C4-2B (cell line): ENCODE measurements around the gene ZKSCAN4.

Source experiments
- CTCF ChIP-seq: fragments of 450-650 bp; conservative IDR thresholded peaks from 2 replicates; pipeline ENCODE4 v1.5.1; 2017; ENCODE audit warnings: mild to moderate bottlenecking
- ZFX ChIP-seq: fragments of 450-650 bp; IDR thresholded peaks from 2 replicates; pipeline ENCODE4 v1.6.1; 2017

DNA sequence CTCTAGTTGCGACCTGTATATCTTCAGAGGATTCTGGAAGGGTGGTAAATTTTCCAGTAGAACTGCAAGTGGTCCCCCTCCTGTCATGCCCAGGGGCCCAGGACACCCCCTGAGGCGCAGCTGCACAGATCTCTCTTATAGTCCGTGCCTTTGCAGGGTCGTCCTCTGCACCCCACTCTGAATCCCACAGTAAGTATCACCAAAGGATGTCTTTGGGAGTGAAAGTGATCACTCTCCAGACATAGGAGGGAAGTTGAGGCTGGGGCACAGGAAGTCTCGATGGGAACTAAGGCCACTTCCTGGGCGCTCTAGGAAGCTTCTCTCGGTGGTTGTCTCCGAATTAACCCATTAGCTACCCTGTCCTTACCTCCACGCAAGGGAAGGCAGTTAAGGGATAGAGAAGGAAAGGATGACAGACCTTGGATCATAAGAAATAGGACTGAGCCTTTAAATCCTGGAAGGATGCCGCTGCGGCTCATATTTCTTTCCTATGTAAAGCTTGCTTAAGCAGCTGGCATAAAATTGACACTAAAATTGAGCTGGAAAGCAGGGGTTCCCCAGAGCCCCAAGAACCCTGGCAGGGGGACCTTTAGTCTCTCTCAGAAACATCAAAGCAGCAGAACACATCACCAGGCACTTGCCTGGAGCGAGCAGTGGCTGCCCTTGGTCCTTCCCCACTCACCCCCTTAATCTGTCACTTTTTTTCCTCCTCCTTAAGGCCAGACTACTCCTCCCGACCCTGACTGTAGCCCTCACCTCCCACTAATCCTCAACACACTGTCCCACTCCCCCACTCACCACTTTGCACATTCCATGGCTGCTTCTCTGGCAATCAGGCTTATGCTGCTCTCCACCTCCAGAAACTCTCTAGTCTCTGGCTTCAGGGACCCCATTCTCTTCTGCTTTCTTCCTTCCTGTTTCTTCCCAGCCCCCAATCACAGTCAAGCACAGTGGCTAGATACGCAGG is at the start of gene ZKSCAN4:
- TF ChIP-seq CTCF, result no peak
- no peak for TF ChIP-seq ZFX
